22Rv1 (cell line): ENCODE measurements around the gene MEGF11.

ENCODE experiments used
- CTCF ChIP-seq: fragments of 450-650 bp; IDR thresholded peaks from 2 replicates; pipeline ENCODE4 v1.5.1; 2017; ENCODE audit warnings: mild to moderate bottlenecking
- ZFX ChIP-seq: fragments of 450-650 bp; IDR thresholded peaks from 2 replicates; pipeline ENCODE4 v1.6.1; 2017; ENCODE audit warnings: antibody characterized with exemption, borderline replicate concordance

DNA sequence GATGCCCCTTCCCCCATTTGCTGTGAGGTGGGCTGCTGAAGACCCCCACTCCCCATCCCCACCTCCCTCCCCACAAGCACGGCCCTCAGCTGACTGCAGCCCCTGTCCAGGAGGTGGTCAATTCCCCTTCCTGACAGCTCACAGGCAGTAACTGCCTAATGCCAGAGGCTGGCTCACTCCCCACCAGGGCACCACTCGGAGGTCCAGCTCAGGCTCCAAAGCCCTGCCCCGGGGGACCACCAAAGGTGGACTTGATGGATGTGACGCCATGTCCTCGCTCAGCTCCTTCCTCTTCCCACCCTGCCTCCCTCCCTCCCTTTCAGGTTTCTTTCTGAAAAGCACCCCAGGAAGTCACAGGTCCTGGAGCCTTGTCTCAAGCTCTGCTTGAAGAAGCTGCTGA, 82.8 kb downstream of the MEGF11 start:
- TF ChIP-seq CTCF (no peak), ZFX (no peak)
